Measurements from ENCODE around the gene ZNF579.
"Not testable (repeated sequence)": the region's sequence is repeated elsewhere in the genome, so short reads cannot be mapped to it uniquely, and the experiment has no call there.

Gene ZNF579

DNA sequence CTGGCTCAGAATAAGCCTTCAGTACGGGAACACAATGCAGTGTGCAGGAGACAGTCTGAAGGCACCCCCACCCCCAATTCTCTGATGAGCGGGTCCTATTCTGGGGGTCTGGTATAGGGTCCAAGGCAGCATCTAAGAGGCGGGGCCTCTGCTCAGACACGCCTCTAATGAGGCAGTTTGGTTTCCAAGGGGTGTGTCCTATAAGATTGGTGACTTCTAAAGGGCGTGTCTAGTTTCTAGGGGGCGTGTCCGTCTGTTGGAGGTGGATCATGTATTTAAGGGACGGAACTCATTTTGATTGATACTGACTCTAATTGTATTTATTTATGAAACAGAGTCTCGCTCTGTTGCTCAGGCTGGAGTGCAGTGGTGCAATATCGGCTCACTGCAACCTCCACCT is 10.0 kb upstream of the ZNF579 start:
- Histone ChIP-seq H3K36me3 (ENCODE audit: insufficient read depth, low read length) (peaks cover 13% of the 10 kb centered on the region), H3K9ac (ENCODE audit: low read length) (no peak overlapping the region), H3K27ac (ENCODE audit: low read depth, low read length) (no peak overlapping the region), H3K27me3 (ENCODE audit: control insufficient read depth in 1 of 2, insufficient read depth in 2 of 2, low read length in 2 of 2) (no peaks in the 10 kb centered on the region), H3K4me1 (ENCODE audit: insufficient read depth, low read length) (peaks cover 11% of the 10 kb centered on the region), H3K9me3 (ENCODE audit: low read length) (no peaks in the 10 kb centered on the region), H3K4me3 (ENCODE audit: low read depth in 1 of 2, low read length in 2 of 2) (no peak overlapping the region)

DNA sequence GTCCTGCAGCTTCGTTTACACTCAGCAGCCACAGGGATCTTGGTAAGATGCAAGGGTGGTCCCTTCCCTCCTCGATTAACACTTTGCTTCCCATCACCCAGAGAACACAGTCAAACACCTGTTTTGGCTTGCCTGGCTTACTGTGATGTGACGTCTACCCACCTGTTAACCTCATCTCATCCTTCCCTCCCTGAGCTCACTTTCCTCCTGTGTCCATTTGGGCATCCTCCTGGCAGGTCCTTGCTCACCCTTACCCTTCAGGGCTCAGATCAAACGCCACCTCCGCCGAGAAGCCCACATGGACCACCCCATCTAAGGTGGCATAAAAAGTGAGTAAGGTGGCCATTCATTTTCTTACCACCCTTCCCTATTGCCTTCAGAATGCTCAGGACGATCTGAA is 9.5 kb upstream of the ZNF579 start:
- Histone ChIP-seq H3K9me3 (ENCODE audit: low read length) (no peaks in the 10 kb centered on the region), H3K36me3 (ENCODE audit: insufficient read depth, low read length) (peaks cover 8% of the 10 kb centered on the region), H3K4me3 (ENCODE audit: low read depth in 1 of 2, low read length in 2 of 2) (no peak overlapping the region), H3K27ac (ENCODE audit: low read depth, low read length) (no peak overlapping the region), H3K4me1 (ENCODE audit: insufficient read depth, low read length) (peaks cover 11% of the 10 kb centered on the region), H3K9ac (ENCODE audit: low read length) (no peak overlapping the region), H3K27me3 (ENCODE audit: control insufficient read depth in 1 of 2, insufficient read depth in 2 of 2, low read length in 2 of 2) (no peaks in the 10 kb centered on the region)

DNA sequence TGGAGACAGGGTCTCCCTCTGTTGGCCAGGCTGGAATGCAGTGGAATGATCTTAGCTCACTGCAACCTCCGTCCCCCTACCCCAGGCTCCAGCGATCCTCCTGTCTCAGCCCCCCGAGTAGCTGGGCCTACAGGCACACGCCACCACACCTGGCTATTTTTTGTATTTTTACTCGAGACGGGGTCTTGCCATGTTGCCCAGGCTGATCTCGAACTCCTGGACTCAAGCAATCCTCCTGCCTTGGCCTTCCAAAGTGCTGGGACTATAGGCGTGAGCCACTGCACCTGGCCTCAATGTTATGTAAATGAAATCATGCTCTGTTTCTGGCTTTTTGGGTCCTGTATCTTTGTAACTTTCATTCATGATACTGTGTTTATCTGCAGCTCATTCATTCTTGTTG is 8.1 kb upstream of the ZNF579 start:
- Histone ChIP-seq H3K9ac (ENCODE audit: low read length) (no peak overlapping the region), H3K4me3 (ENCODE audit: low read depth in 1 of 2, low read length in 2 of 2) (no peak overlapping the region), H3K4me1 (ENCODE audit: insufficient read depth, low read length) (peaks cover 11% of the 10 kb centered on the region), H3K9me3 (ENCODE audit: low read length) (no peaks in the 10 kb centered on the region), H3K36me3 (ENCODE audit: insufficient read depth, low read length) (peaks cover 7% of the 10 kb centered on the region), H3K27ac (ENCODE audit: low read depth, low read length) (no peak overlapping the region), H3K27me3 (ENCODE audit: control insufficient read depth in 1 of 2, insufficient read depth in 2 of 2, low read length in 2 of 2) (no peaks in the 10 kb centered on the region)

DNA sequence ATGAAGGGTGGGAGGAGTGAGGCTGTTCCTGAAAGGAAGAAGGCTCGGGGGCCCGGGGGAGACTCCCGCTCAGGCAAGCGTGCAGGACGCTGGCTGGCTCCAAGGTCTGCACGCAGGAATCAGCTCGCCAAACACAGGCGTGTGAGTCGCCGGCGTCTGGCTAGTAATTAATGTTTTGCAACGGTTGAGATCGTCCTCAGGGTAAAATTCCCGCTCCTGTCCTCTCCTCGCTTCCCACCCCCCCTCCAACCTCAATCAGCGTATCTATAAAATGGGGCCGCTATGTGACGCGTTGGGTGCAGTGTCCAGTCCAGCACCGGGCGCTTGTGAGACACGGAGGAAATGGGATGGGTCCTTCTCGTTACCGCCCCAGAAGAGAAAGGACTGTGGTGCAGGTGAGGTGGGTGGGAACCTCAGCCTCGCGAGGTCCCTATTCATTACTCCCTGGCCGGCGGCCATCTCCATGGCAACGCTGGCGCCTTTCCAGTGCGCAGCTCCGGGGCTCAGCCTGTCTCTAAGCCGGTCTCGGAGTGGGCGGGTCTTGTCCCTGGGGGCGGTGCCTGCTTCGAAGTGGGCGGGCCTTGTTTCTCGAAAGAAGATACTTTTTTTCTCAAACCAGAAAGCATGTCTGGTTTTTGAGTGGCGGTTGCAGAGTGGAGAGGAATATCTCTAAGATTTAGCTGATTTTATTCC is 6.5 kb upstream of the ZNF579 start:
- peaks cover 11% of the 10 kb centered on the region for H3K4me1 ChIP-seq (ENCODE audit: insufficient read depth, low read length)
- peaks cover 7% of the 10 kb centered on the region for H3K36me3 ChIP-seq (ENCODE audit: insufficient read depth, low read length)
- H3K4me3 ChIP-seq (ENCODE audit: low read depth in 1 of 2, low read length in 2 of 2) = peak overlapping the region in 1 of 2 donors; percentile 45
- no peak overlapping the region for H3K27ac ChIP-seq (ENCODE audit: low read depth, low read length)
- no peak overlapping the region for H3K9ac ChIP-seq (ENCODE audit: low read length)
- no peaks in the 10 kb centered on the region for H3K9me3 ChIP-seq (ENCODE audit: low read length)
- H3K27me3 ChIP-seq (ENCODE audit: control insufficient read depth in 1 of 2, insufficient read depth in 2 of 2, low read length in 2 of 2) = no peaks in the 10 kb centered on the region

DNA sequence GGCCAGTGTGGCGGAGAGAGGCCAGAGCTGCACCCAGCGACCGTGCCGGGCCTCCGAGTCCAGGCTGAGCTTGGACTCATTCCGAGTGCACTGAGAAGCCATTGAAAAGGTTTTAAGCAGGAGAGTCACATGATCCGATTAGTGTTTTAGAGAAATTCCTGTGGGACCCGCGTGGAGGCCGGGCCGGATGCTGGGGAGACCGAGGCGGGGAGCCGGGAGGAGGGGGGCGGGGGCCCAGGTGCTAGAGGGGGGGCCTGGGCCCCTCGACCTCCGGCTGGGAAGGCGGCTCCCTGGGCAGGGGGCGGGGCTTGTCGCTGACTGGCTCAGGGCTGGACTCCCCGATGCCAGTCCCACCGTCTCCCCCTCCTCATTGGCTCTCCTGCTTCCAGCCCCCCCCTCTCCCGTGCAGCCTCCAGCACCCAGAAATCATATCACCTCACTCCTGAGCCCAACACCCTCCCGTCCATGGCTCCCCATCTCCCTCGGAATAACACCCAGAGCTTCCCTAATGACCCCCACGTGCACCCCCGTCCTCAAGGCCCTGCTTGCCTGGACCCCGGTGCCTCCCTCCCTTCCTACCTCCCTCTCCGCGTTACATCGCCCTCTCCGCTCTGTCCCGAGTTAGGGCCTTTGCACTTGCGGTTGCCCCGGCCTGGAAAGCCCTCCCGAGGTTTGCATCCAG is 5.2 kb upstream of the ZNF579 start:
- H3K4me3 ChIP-seq (ENCODE audit: low read depth in 1 of 2, low read length in 2 of 2) = peak overlapping the region; percentile 48 to 57
- no peak overlapping the region for H3K9ac ChIP-seq (ENCODE audit: low read length)
- H3K27me3 ChIP-seq (ENCODE audit: control insufficient read depth in 1 of 2, insufficient read depth in 2 of 2, low read length in 2 of 2) = no peaks in the 10 kb centered on the region
- H3K9me3 ChIP-seq (ENCODE audit: low read length) = no peaks in the 10 kb centered on the region
- H3K36me3 ChIP-seq (ENCODE audit: insufficient read depth, low read length) = no peaks in the 10 kb centered on the region
- H3K27ac ChIP-seq (ENCODE audit: low read depth, low read length) = peak overlapping the region; percentile 4
- peaks cover 24% of the 10 kb centered on the region for H3K4me1 ChIP-seq (ENCODE audit: insufficient read depth, low read length)

DNA sequence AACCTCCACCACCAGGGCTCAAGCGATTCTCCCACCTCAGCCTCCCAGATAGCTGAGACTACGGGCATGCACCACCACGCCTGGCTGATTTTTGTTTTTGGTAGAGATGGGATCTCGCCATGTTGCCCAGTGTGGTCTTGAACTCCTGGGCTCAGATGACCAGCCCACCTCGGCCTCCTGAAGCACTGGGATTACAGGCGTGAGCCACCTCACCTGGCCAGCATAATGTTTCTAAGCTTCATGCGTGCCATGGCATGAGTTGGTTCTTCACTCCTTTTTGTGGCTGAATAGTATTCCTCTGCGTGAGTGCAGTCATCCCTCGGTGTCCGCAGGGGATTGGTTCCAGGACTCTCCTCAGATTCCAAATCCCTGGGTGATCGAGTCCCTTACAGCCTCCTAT is 4.2 kb upstream of the ZNF579 start:
- Histone ChIP-seq H3K27me3 (ENCODE audit: control insufficient read depth in 1 of 2, insufficient read depth in 2 of 2, low read length in 2 of 2) (no peaks in the 10 kb centered on the region), H3K9me3 (ENCODE audit: low read length) (no peaks in the 10 kb centered on the region), H3K4me1 (ENCODE audit: insufficient read depth, low read length) (peaks cover 24% of the 10 kb centered on the region), H3K4me3 (ENCODE audit: low read depth in 1 of 2, low read length in 2 of 2) (no peak overlapping the region), H3K9ac (ENCODE audit: low read length) (no peak overlapping the region), H3K27ac (ENCODE audit: low read depth, low read length) (no peak overlapping the region), H3K36me3 (ENCODE audit: insufficient read depth, low read length) (no peaks in the 10 kb centered on the region)

DNA sequence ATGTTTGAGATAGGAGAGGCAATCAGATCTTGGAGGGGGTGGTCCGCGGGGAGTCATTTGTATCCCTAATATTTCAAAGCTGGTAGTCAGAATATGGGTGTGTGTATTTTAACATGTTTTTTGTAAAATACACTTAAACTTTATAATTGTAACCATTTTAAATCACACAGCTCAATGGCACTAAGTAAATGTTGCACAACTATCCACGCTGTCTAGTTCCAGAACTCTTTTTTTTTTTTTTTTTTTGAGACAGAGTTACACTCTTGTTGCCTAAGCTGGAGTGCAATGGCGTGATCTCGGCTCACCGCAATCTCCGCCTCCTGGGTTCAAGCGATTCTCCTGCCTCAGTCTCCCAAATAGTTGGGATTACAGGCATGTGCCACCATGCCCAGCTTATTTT is 3.2 kb upstream of the ZNF579 start:
- not testable (repeated sequence) for H3K9ac ChIP-seq (ENCODE audit: low read length); H3K27ac ChIP-seq (ENCODE audit: low read depth, low read length); H3K9me3 ChIP-seq (ENCODE audit: low read length); H3K36me3 ChIP-seq (ENCODE audit: insufficient read depth, low read length); H3K27me3 ChIP-seq (ENCODE audit: control insufficient read depth in 1 of 2, insufficient read depth in 2 of 2, low read length in 2 of 2); H3K4me3 ChIP-seq (ENCODE audit: low read depth in 1 of 2, low read length in 2 of 2)
- peaks cover 30% of the 10 kb centered on the region for H3K4me1 ChIP-seq (ENCODE audit: insufficient read depth, low read length)

DNA sequence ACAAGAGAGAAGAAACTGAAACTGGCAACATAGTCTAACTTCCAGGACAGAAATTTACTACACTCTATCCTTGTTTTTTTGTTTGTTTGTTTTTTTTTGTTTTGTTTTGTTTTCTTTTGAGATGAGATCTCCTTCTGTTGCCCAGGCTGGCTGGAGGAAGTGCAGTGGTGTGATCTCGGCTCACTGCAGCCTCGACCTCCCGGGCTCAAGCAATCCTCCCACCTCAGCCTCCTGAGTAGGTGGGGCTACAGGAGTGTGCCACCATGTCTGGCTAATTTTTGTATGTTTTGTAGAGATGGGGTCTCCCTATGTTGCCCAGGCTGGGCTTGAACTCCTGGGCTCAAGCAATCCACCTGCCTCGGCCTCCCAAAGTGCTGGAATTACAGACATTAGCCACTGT is 1.6 kb upstream of the ZNF579 start:
- H3K4me3 ChIP-seq (ENCODE audit: low read depth in 1 of 2, low read length in 2 of 2); H3K27ac ChIP-seq (ENCODE audit: low read depth, low read length); H3K9me3 ChIP-seq (ENCODE audit: low read length); H3K27me3 ChIP-seq (ENCODE audit: control insufficient read depth in 1 of 2, insufficient read depth in 2 of 2, low read length in 2 of 2); H3K9ac ChIP-seq (ENCODE audit: low read length); H3K36me3 ChIP-seq (ENCODE audit: insufficient read depth, low read length): not testable (repeated sequence)
- H3K4me1 ChIP-seq (ENCODE audit: insufficient read depth, low read length) = peaks cover 28% of the 10 kb centered on the region

DNA sequence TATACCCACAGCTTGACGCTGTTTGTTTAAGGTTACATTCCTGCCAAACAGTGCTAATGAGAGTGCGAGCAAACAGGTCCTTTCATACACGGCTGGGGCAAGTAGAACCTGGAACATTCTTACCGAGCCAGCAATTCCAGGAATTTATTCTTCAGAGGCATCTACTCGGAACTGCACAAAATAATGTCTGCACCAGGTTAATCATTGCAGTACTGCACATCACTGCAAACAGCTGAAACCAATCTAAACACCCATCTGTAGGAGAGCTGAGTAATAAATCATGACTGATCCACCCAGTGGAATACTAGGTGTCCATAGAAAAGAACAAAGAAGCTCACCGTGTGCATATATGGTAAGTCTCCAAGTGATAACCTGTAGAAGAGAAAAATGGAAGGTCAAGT is 1.2 kb upstream of the ZNF579 start:
- H3K9me3 ChIP-seq (ENCODE audit: low read length) = no peaks in the 10 kb centered on the region
- H3K4me1 ChIP-seq (ENCODE audit: insufficient read depth, low read length) = peaks cover 24% of the 10 kb centered on the region
- no peak overlapping the region for H3K27ac ChIP-seq (ENCODE audit: low read depth, low read length)
- H3K27me3 ChIP-seq (ENCODE audit: control insufficient read depth in 1 of 2, insufficient read depth in 2 of 2, low read length in 2 of 2) = no peaks in the 10 kb centered on the region
- H3K4me3 ChIP-seq (ENCODE audit: low read depth in 1 of 2, low read length in 2 of 2) = no peak overlapping the region
- H3K36me3 ChIP-seq (ENCODE audit: insufficient read depth, low read length) = no peaks in the 10 kb centered on the region
- H3K9ac ChIP-seq (ENCODE audit: low read length) = no peak overlapping the region

DNA sequence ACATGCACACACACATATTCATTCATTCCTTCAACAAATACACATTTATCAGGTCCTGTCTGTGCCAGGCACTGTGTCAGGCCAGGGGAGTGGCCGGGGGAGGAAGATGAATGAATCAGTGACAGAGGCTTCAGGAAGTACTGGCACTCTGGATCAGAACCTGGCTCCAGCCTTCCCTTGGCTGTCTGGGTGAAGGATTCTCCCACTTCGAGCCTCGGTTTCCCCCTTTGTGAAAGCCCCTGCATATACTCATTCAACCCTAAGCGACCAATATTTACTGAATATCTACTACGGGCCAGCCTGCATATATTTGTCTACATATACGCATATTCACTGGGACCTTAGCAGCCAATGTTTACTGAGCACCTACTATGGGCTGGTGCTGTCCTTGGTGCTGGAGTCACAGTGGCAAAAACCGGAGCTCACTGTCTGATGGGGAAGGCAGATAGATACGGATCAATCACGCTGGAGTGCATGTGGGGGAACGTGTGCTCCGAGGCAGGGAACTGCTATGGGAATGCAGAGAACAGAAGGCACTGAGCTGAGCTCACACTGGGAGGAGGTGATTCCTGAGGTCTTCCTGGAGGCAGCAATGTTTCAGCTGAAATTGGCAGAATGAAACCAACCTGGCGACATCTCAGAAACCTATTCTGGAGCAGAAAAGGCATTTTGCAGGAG is 636 bp upstream of the ZNF579 start:
- H3K9me3 ChIP-seq (ENCODE audit: low read length) = no peaks in the 10 kb centered on the region
- no peaks in the 10 kb centered on the region for H3K27me3 ChIP-seq (ENCODE audit: control insufficient read depth in 1 of 2, insufficient read depth in 2 of 2, low read length in 2 of 2)
- H3K27ac ChIP-seq (ENCODE audit: low read depth, low read length) = peak overlapping the region; percentile 90
- H3K9ac ChIP-seq (ENCODE audit: low read length) = no peak overlapping the region
- no peaks in the 10 kb centered on the region for H3K36me3 ChIP-seq (ENCODE audit: insufficient read depth, low read length)
- peak overlapping the region; percentile 81 to 91 for H3K4me3 ChIP-seq (ENCODE audit: low read depth in 1 of 2, low read length in 2 of 2)
- peaks cover 22% of the 10 kb centered on the region for H3K4me1 ChIP-seq (ENCODE audit: insufficient read depth, low read length)

DNA sequence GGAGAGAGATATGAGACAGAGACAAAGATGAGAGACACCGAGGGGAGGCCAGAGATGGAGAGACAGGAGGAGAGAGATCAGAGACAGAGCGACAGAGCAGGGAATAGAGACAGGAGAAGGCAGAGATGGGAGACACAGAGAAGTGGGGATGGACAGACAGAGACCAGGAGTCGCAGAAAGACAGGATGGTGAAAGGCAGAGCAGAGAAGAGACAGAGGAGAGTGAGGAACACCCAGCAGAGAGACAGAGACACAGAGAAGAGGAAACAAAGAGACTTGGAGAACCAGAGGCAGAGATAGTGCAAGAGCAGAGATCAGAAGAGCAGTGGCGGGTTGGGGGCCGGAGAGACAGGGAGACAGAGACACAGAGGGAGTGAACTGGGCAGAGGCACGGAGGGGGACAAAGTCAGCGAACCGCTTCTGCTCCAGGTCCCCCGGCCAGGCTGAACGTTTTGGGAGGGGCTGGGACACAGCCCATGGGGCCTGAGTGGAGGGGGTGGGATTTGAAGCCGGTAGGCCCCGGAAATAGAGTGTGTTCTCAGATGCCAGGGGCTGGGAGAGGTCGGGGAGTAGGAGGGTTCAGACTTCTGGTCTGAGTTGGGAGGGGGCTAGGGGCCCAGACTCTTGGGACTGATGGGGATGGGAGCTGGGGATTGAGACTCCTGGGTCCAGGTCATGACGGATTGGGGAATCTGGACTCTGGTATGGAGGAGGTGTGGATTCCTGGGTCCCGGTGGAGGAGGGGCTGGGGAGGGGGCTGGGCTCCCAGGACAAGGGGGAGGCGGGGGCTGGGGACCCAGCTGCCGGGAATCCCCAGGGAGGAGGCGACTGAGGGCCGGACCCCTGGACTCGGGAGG is 654 bp downstream of the ZNF579 start:
- peak overlapping the region; percentile 90 for H3K27ac ChIP-seq (ENCODE audit: low read depth, low read length)
- H3K9ac ChIP-seq (ENCODE audit: low read length) = peak overlapping the region; percentile 61

More for the DNA sequence above, 654 bp downstream of the ZNF579 start:
- H3K27me3 ChIP-seq (ENCODE audit: control insufficient read depth in 1 of 2, insufficient read depth in 2 of 2, low read length in 2 of 2) = no peaks in the 10 kb centered on the region
- peak overlapping the region; percentile 81 to 91 for H3K4me3 ChIP-seq (ENCODE audit: low read depth in 1 of 2, low read length in 2 of 2)
- no peaks in the 10 kb centered on the region for H3K9me3 ChIP-seq (ENCODE audit: low read length)
- H3K4me1 ChIP-seq (ENCODE audit: insufficient read depth, low read length) = peaks cover 18% of the 10 kb centered on the region
- no peaks in the 10 kb centered on the region for H3K36me3 ChIP-seq (ENCODE audit: insufficient read depth, low read length)
